HG02798 (cell line): ENCODE results near the gene SLC44A3.
"Not testable (repeated sequence)": the region's sequence is repeated elsewhere in the genome, so short reads cannot be mapped to it uniquely, and the experiment has no call there.

ENCODE experiments used
- ATAC-seq: cut with Tn5 transposase; IDR thresholded peaks from one replicate; pipeline ENCODE4 v1.9.1; 2021; ENCODE audit warnings: mild to moderate bottlenecking; ENCODE audit not compliant: unreplicated experiment, poor library complexity

SLC44A3 gene

DNA sequence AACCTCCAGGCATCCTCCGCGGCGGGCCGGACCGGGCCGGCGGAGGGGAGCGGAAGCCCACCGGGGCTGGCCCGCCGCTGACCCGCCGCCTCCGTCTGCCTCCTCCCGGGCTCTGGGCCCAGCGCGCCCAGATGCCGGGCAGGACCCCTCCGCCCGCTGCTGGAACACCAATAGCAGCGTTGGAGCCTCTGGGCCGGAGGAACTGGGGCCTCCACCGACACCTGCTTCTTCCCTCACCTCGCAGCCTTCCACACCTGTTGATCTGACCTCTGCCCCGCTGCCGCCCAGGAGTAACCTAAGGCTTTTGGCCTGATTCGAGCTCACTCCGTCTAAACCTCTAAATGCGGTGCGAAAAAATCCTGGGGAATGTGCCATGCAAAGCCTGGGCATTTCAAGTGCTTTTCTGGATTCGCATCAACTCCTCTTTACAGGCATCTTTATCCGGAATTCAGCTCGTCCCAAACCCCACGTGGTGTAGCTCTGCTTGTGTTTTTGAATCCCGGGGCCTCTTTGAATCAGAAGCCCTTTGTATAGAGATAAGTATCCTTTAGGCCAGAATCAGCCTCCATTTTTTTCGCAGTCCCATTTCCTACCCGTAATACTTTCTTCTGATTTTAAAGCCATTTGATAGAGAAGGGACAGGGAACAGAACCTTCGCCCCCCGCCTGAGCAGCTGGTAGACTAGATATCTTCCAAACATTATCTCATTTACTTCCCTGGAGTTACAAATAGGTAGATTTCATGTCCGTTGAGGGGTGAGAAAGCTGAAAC lies 107.4 kb downstream of the SLC44A3 start:
- ATAC-seq, result no peak

DNA sequence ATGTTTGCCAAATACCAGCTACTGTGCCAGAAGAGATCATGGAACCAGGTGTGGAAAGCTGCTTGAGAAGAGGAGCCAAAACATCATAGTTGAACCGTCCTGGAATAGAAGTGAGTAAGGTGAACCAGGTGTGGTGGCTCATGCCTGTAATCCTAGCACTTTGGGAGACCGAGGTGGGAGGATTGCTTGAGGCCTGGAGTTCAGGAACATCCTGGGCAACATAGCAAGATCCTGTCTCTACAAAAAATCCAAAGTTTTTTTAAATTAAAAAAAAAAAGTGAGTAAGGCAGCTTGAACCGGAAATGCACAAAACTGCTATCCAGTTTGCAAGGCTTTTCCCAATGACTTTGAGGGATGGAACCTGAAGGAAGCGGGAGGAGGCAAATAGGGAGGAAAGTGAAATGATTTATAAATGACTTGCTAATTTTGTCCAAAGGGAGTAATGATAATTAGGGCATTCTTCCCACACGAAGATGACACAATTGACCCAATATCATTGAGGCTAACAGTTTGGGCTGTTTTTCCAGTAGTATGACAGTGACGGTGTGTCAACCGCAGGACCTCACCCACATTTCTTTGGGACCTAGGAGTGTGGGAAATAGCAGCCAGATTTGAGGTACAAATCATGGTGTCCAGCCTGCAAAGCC lies 108.3 kb downstream of the SLC44A3 start:
- no peak for ATAC-seq

DNA sequence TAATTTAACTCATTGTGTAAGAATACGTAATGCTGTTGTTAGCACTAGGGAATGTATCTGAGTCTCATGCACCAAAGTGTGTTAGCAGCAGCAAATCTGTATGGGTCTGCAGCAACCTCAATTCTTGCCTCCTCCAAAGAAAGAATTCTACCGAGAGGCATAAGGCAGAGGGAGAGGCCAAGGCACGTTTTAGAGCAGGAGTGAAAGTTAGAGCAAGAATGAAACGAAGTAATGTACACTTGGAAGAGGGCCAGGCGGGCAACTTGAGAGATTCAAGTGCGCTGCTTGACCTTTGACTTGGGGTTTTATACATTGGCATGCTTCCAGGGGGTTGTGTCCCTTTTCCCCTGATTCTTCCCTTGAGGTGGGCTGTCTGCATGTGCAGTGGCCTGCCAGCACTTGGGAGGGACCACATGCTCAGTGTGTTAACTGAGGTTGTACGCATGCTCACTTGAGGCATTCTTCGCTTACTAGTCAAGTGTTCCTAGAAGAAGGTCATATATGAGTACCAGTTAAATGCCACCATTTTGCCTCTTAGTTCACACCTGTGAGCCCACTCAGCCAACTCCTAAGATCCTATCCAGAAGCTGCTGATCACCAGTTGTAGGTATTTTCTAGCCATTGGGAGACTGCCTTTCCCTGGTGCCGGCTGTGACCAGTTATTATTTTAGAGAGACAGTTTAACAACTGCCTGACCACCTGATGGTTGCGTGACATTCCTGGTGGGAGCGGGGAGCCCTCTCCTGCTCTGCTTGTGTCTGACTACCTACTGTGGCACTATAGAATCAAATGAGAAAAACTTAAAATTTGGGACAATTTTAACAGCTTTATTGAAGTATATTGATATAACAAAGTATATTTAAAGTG lies 109.4 kb downstream of the SLC44A3 start:
- ATAC-seq, result no peak

DNA sequence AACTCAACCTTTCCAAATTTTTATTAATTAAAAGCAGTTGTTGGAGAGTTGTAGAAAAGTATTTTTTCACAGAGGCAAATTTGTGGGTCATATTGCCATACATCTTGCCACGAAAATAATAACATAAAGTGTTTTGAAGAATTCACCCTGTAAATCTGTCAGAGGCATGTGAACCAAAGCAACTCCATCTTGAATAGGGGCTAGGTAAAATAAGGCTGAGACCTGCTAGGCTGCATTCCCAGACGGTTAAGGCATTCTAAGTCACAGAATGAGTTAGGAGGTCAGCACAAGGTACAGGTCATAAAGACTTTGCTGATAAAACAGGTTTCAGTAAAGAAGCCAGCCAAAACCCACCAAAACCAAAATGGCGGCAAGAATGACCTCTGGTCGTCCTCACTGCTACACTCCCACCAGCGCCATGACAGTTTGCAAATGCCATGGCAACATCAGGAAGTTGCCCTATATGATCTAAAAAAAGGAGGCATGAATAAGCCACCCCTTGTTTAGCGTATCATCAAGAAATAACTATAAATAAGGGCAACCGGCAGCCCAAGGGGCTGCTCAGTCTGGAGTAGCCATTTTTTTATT lies 111.2 kb downstream of the SLC44A3 start:
- ATAC-seq, result no peak

DNA sequence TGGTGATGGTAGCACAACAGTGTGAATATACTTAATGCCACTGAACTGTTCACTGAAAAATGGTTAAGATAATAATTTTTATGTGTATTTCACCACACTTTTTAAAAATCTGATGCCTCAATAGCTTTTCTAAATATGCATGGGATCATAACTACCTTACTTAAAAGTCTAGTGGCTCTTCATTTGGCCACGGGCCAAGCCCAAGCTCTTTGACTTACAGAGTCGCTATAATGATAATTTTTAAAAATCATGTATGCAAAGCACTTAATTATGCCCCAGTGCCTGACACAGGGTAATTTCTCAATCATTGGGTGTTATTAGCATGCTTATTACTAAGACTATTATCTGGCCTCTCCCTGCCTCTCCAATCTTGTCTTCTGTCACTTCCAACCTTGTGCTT lies 114.4 kb downstream of the SLC44A3 start:
- ATAC-seq, result no peak

DNA sequence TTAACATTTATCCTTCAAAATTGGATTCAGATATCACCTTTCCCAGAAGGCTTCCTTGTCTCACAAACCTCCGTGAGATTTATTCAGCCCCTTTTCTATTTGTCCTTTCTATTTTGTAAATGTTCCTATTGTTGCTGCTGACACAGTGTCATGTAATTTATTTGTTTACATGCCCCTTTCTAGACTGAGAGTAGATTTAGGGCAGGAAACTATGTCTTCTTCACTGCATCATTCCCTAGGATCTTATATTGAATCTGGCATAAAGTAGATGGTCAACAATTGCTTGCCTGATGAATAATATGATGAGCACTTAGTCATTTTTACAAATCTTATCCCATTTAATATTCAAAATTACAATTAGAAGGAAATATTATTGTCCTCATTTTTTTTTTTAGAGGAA lies 114.9 kb downstream of the SLC44A3 start:
- no peak for ATAC-seq

DNA sequence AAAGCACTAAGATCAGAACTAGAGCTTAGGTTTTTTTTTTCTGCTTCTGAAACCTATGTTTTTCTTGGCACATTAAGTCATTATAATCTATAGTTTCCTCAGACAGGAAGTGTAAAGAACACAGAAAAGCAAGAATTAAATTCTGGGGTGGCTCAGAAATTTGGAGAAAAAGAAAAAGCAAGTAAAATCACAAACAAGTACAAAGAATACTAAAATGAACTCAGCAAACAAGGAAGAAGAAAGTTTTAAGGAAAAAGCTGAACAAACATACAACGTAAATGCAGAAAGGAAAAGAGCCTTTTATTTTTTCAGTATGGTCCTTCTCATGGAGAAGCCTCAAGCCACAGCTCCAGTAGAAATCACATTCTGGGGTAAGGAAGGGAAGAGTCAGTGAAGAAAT lies 115.3 kb downstream of the SLC44A3 start:
- no peak for ATAC-seq

DNA sequence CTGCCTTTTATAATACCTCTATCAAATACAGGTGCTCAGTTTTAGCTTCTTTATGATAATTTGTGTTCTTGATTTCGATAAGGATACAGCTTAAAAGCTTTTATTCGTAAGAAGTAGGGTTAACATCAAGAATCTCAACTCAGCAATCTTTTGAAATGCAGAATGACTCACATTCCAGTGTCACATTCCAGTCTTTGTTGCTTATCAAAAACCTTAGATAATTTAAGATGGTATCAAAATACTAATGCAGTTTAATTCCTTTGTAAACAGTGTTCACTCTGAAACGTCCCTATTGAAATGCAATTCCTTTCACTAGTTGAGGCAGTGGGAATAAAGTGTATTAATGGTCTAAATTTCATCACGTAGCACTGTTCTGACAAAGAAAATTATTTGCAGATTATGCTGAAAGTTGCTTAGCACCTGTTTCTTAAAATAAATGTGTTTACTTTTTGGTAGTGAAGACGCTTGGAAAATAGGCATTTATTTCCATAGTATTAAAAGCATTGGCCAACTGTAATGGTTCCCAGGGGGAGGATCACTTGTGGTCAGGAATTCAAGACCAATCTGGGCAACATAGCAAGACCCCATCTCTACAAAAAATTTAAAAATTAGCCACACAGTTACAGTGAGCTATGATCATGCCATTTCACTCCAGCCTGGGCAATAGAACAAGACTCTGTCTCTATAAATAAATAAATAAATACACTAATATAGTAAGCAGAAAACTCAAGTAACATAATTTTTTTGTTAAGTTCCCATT lies 116.9 kb downstream of the SLC44A3 start:
- no peak for ATAC-seq

DNA sequence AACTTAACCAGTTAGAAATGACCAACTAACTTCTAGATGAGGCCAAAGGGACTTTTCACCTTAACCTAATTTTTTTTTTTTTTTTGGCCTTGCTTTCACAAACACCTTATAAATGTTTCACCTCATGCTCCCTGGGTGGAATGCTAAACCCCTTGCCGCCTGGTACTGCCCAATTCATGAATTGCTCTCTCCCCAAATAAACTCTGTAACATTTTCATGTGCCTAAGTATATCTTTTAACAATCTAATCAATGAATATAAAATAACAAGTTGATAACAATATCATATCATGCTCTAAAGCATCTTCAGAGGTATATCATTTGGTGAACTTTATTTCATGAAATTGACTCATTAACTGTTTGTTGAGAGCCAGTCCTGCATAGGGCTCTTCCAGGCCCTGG lies 117.7 kb downstream of the SLC44A3 start:
- ATAC-seq, result no peak

DNA sequence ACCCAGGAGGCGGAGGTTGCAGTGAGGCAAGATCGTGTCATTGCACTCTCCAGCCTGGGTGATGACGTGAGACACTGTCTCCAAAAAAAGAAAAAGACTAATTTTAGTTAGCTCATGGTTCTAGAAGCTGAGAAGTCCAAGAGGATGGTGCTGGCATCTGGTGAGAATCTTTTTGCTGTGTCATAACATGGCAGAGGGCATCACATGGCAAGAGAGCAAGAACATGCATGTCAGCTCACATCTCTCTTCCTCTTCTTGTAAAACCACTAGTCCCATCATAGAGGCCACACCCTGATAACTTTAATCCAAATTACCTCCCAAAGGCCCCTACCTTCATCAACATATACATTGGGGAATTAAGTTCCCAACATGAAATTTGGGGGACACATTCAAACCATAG lies 120.6 kb downstream of the SLC44A3 start:
- no peak for ATAC-seq

DNA sequence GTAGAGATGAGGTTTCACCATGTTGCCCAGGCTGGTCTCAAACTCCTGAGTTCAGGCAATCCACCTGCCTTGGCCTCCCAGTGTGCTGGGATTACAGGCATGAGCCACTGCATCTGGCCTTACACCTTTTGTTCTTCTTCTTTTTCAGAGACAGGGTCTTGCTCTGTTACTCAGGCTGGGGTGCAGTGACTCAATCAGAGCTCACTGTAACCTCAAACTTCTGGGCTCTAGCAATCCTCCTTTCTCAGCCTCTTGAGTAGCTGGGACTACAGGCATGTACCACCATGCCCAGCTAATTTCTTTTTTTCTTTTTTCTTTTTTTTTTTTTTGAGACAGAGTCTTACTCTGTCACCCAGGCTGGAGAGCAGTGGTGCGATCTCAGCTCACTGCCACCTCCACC lies 121.3 kb downstream of the SLC44A3 start:
- not testable (repeated sequence) for ATAC-seq

DNA sequence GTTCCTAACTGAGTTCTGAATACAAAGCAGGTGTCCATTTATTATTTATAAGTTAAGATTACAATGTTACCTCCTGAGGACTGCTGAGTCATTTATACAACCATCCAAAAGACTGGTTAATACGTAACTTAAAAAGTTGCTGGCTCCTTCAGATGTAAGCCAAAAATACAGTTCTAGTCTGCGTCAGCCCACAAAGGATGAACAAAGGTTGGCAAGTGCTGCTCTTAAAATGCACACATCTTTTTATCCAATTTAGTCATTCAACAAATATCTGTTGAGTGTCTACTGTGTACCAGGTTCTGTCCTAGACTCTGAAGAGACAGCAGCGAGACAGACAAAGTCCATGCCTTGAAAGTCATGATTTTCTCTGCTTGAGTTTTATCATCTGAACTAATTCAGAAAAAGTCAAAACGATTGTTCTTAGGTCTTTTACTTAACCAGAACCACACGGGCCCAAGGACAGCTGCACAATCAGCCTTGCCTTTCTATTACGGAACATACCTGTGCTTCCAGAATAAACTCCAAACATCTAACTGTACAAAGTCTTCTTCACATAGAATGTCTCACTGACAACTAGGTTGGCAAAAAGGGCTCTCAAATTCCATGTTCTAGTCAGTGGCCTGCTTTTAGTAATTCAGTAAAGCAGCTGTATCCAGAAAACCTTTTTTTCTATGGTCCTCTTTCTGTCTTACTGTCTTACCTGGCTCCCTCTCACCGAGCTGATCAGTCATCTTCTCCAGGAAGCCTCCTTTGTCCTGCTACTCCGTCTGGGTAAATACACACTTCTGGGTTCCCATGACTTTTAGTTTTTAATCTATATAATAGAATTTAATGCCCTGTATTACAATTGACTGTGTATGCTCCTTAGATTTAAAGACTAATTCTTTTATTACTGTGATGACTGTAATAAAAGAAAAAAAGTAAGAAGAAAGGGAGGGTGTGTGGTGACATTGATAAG lies 122.3 kb downstream of the SLC44A3 start:
- ATAC-seq, result peak; percentile 41
